Stimulated activated CD8-positive, alpha-beta memory T cell treated with anti-CD3 and anti-CD28 coated beads, Interleukin-4, amount 100 ng/mL, for 4 hours (primary cell): ENCODE data around the gene ACADS.

ENCODE experiments used
- DNase-seq, 2 donors: peaks; one replicate each; pipeline ENCODE4 v3.0.0-alpha.2; 2020; ENCODE audit warnings: low read depth in 2 of 2, low spot score in 1 of 2

ACADS gene

DNA sequence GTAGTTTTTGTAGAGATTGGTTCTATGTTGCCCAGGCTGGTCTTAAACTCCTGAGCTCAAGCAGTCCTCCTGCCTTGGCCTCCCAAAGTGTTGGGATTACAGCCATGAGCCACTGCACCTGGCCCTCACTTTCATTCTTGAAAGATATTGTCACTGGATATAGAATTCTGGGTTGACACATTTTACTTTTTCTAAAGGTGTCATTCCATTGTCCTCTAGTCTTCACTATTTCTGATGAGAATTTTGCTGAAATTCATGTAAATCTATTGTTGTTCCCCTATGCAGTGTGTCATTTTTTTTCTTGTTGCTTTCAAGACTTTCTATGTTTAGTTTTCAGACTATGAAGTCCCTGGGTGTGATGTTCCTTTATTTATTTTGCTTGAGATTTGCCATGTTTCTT lies 29.2 kb downstream of the ACADS start:
- DNase-seq, result no peak

DNA sequence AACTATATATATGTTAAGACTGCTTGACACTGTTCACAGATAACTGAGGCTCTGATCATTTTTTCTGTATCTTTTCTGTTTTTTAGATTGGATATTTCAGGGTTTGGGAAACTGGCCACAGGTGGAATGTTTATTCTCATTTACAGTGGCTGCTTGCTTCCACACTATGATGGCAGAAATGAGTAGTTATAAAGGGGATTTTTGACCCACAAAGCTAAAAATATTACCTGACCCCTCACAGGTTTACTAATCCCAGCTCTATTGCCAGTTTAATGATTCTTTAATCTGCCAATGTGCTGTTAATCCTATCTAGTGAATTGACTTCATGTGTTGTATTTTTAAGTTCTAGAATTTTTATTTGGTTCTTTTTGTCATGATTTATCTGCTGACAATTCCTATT lies 29.6 kb downstream of the ACADS start:
- DNase-seq, result no peak

DNA sequence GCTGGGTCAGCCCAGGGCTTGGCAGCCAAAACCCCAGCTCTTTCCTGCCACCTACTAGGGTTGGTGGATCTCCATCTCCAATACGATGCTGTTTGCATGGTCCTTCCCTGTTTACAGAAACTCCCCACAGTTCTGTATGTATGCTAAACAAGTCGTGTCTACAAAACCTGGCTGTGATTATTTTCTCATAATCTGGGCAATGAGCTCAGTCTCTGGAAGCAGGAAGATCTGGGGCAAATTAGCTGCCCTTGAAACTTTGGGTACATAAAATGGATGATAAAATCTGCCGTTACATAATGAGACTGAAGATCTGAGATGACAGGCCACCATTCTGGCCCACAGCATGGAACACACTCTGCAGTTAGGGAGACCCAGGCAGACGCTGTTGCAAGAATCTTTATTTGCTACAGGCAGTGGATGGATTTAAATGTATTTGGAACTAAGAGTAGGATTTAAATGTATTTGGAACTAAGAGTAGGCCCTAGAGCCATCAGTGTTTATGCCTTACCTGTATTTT lies 31.7 kb downstream of the ACADS start:
- no peak for DNase-seq

DNA sequence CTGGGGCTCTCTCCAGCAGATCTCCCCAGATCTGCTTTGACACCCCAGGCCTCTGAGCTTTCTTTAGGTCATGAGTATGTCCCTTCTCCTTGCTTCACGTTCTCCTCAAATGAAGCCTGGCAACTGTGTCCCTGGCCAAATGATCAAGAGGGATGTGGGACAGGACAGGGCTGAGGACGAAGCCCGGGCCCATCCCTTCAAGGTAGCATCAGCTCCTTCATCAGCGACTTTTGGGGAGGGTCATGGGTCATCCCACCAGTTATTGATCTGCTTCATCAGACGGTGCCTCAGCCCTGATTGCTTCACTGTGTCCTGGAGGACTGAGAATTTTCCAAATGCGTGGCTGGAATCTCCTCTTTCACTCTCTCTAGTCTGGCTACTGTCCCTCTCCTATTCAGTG lies 32.3 kb downstream of the ACADS start:
- no peak for DNase-seq

DNA sequence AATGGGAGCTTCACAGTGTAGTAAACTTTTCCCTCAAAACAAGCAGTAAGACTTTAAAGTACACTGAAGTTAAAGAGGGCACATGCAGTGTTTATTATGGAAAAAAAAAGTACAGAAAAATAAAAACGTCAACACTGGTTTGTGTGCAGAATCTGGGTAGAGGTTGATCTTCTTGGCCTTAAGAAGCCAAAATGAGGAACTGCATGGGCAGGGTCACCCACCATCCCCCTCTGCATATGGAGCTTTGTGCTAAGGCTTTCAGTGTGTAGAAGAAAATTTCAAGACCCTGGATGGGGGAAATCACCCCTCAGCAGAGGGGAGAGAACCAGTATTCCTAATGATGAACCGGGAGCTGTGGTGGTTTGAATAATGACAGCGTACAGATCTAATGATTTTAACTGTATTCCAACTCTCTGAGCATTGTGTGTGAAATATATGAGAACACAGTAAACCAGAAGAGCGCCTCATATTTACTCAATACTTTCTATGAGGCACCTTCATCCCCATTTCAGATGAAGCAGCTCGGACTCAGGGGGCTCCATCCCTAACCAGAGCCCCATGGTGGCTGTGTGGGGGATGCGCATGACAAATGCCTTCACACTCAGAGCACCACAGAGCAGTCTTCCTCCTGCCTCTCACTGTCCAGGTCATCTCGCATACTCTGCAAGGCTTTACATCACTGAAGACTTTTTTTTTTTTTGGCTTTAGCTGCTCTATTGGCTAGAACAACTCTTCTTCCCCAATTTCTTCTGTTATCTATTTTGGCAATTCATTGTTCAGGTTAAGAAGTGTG lies 33.4 kb downstream of the ACADS start:
- no peak for DNase-seq

DNA sequence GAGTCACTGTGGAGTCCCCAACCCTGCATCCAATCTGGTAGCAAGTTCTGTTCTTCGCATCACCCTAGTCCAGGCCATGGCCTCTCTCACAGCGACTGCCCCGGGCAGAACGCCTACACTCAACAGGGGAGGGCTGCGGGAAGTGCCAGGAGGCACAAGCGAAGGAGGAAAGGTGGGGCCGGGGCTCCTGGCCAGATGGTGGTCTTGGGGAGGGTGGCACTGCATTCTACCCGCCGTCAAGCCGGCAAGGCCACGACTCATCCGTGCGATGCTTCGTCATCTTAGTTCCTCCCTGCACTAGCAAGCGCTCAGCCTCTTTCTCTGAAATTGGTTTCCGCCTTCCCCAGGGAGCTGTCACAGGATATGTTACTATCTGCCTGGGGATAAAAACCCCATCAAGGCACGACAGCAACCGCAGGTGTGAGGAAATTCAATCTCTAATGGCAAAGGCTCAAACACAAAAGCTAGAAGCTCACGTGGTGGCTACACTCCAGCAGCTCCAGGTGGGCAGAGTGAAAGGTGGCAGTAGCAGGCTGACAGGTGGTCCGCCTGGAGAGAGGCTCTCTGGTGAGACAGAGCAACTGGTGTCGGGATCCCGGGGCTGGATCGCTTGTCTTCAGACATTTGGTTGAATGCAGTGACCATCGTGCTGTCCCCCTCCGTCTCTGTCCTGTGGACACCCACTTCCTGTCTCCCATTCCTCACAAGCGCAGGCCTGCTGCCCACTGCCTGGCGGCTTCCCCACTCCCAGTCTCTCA lies 34.1 kb downstream of the ACADS start:
- DNase-seq, result no peak

DNA sequence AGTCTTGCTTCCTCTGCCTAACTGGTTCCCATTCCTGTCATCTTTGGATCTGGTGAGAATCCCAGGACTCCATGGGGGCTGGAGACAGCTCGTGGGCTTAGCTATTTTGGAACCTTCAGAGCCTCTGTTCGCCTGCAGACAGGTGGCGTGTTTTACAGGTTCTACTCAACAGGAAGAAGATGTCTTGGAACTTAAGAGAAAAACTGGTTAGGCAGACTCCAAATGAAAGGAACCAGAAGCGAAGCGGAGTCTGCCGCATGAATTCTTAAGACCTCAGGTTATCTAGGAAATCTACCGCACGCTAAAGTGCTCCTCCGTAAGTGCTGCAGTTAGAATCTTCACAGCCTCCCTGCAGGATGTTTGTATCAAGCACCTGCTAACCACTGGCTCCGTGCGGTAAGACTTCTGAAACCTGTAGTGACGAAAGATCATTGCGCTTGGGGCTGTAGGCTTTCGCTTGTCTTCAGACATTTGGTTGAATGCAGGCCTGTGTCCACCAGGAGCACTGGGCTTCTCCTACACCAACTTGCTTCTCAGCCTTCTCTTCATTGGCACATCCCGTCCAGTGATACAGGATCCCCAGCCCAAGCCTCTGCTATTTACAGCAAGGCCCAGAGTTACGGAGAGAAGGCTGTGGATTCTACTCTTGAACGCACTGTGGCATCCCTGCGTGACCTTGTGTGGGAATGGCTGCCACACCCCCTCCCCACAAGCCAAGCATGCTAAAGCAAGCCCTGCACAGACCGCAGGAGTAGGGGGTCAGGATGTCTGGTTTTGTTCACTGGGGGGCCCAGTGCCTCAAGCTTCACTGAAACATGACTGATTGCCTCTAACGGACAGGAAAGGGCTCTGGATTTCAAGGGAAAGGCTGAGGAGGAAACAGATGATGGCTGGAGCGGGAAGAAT lies 35.0 kb downstream of the ACADS start:
- DNase-seq, result no peak

DNA sequence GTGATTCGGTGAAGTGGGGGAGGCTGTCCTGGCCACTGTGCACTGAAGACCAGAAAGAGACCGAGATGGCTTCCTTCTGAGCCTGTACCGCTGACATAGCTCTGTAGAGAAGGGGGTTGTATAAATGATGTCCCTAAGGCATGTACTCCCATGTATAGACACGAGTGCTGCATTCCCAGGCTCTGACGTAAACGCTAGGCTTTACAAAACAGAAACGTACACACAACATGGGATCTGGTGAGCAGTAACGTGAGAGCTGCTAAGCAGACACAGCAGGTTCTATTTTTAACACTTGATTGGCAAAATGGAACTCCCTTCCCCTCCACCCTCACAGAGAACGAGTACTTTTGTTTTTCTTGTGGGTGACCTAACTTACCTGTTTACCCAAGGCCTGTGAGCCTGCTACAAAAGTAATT lies 35.9 kb downstream of the ACADS start:
- DNase-seq, result no peak

DNA sequence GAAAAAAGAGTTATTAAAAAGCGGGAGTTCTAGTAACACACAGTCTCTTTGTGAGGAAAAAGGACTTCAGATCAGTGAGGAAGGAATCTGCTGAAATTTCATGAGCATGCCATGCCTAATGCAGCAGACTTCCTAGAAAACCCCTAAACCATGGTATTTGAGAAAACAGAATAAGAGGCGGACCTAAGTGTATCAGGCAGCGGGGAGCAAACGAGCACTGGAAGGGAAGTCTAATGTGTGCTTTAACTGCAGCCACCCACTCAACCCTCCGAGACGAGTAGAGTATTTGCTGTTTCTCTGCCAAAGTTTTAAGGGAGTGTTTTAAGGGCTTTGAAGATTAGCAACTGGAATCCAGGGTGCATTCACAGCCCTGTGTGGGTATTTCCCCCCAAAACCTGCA lies 36.5 kb downstream of the ACADS start:
- no peak for DNase-seq

DNA sequence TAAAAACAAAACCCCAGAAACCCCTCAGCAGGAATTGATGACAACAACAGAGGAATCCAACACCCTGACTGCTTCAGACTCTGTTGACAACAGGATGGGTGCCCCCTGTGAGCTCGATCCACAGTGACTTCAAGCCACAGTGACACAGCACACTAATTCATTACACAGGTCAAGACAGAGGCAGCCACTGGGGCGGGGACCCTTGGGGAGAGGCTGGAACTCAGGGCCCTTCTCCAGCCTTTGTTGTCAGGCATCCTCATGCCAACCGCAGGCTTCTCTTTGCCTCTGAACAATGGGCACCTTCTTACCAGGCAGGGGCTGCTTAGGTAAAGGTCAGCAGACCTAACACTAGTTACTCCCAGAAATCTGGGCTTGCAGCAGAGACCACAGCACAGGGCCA lies 37.6 kb downstream of the ACADS start:
- no peak for DNase-seq

DNA sequence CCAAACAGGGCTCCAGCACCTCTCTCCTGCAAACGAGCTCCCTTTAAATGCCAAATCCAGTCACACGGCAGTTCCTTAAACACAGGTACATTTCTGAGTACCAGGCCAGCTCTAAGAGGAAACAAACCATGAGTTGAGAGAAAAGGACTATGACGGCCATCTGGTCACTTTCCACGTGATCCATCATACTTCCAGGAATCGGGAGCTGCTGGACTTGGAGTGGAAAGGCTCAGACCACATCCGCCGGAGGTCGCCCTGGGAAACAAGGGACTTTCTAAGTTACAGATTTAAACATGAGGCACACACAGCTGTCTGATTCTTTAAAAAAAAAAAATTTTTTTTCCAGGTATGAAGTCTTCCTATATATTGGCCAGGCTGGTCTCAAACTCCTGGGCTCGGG lies 39.2 kb downstream of the ACADS start:
- DNase-seq, result no peak

DNA sequence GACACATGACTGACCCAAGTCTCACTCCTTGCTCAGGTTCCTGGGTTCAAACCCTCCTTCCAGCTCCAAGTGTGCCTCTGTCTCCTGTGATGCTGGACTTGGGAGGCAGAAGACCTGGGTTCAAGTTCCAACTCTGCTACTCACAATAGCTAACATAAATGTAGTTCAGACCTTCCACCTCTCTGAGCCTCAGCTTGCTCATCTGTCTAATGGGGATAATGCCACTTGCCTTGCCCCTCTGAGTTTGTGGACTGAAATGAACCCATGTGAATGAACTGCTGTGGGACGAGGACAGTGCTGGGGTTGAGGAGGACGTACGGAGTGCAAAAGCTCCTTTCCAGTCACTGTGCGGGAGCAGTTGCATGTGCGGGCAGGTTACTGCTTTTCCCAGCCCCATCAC lies 40.9 kb downstream of the ACADS start:
- DNase-seq, result no peak

DNA sequence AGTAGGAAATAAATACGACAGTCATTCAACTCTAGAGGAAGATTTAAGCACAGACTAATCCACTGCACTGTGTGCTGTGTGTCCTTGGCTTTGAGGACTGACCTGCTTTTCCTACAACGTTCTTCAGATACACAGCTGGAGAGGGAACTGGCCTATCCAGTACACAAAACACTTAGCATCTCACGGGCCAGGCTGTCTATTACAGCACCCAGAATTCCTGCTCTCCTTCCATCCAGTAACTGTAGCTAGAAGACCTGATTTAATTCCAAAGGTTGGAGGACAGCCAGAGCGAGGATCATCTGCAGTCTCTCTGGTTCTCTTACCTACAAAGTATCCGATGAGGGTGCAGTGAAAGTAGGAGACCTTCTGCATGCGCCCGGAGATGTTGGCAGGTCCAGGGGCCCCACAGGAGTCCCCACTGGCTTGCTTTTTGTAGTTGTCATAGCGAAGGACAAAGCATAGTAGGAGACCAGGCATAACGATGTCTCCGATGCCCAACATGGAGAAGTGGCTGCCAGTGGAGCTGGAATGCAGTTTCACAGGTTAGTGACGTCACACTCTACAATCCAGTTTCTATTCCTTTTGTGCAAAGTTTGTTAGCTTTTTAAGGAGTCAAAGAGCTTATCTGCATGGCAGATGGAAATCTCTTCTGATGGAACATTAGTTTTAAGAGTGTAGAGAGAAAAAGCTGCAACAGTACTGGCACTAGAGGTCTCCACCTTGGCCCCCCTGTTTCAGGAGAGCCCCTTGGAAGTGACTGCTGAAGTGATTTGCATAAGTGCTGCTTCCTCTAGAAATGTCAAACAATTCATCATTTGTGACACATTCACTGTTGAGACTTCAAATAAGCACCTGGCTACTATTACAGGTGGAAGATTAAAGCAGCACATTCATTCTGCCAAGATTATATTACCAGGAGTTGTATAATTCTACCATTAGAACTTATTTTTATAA lies 41.7 kb downstream of the ACADS start:
- no peak for DNase-seq

DNA sequence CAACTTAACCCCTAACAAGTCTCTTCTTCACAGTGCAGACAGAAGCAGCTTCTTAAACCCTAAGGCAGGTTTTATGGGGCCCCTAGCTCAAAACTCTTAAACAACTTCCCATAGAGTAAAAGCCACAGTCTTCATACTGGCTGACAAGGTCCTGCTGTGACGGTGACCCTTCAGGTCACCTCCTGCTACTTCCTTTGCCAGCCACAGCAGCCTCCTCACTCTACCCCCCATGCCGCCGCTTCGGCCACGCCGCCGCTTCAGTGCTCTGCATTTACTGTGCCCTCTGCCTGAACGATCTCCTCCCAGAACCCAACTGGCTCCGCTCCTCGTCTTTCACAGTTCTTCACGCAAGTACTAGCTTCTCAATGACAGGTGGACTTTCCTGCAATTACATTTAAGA lies 45.5 kb downstream of the ACADS start:
- DNase-seq, result no peak

DNA sequence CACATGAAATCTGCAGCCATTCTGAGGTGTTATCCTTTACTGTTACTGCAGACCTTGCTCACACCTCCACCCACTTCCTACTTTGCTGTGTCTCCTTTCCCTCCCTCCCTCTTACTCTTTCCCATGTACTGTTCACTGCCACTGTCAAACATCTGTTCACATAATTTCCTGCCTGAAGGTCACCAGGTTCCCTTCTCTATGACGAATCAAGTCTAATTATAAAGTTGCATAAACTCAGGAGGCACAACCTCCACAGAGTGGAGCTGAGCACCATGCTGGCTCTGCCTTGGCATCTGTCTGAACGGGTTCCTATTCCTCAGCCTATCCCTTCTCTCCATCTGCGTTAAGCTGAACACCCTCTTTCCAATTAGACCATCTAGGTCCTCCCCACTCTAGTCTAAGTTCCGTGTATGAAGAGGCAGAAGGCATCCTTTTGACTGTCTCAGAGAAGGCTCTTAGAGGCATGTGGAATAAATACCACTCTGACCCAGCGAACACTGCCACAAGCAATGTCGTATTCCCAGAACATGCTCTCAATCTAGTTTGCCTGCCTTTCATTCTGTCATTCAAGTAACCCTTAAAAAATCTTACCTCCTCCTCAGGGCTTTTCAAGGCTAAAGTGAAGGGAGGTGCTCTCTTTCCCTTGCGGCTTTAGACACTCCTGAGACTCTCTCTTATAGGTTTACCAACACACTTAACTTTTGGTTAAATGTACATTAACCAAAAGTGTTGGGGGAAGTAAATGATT lies 48.7 kb downstream of the ACADS start:
- no peak for DNase-seq

DNA sequence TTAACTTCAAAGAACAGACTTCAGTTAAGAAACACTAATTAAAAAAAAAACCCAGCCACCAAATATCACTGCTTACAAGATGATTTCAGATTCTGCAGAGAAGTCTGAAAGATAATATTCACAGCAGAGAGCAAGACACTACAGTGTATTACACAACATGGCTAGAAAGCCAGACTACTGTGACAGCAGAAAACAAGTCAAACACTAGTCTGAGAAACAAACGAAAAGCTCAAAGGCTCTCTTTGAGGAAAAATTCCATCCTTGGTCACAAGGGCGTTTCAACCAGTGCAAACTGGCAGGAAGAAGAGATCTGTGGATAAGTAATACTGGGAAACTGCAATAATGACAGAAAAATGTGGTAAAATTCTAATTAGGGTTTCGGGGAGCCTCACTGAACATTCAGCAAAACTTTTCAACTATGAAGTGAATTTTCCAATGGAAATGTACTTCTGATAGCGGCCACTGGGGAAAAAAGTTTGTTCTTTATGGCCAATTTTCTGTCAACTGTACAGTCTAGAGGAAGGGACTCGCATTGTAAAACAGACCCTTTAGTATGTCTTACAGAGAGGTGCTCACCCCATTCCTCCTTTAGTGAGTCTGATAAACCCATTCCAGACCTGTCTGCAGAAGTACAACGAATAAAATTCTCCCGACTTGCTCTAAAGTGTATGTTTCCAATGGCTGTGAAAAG lies 50.4 kb downstream of the ACADS start:
- no peak for DNase-seq

DNA sequence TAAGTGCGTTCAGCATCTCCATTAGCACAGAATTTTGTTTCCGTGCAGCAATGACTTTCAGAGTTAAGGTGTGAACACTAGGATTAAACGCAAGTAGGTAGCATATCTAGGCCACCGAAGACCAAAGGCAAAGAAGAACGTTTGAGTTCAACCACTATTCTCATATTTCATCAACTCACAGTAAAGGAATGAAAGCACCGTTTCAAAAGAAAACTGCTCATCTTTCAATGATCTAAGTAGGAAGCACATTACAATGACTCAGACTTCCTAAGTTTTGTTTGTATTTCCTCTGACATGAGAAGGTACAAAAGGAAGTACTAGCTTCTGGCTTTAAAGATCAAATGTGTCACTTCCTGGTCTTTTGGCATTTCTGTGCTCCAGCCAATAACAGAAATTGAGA lies 57.6 kb downstream of the ACADS start:
- DNase-seq, result no peak

DNA sequence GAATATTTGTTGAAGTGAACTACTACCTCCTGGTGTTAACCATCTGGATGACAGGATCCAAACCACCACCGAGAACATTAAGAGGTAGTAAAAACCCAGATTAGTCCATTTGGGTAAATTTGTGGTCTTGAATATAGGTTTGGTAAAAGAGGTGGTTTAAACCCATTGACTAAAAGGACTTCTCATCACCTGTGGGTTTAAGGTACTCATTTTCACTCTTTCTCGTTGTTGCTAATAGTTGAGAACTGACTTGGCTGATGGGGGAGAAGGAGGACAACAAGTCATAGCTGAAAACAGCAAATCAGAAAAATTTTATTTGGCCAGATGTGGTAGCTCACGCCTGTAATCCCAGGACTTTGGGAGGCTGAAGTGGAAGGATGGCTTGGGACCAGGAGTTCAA lies 59.2 kb downstream of the ACADS start:
- no peak for DNase-seq

DNA sequence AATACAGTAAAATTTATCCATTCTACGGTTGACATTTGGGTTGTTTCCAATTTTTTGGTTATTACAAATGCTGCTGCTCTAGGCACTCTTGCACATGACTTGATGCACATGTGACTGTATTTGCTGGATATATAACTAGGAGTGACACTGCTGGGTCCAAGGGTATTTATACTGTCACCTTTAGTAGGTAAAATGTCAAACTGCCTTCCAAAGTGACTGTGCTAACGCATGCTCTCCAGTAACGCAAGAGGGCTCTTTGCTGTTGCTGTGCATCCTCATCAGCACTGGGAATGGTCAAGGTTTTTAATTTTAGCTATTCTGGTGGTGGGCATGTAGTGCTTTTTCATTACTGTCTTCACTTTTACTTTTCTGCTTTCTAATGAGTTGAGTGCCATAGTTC lies 62.3 kb downstream of the ACADS start:
- DNase-seq, result no peak
